Measurements from ENCODE around the gene LRRC46. TPM values are rescaled to one million over a fixed set of nuclear protein-coding genes. Genes with fewer than 3 reads are reported as not detected.
A peak's percentile ranks its signal among the peaks of the same experiment; 100 is the strongest.

The LRRC46 gene
- total RNA-seq, 1 donor from 2014 or later: not detected

DNA sequence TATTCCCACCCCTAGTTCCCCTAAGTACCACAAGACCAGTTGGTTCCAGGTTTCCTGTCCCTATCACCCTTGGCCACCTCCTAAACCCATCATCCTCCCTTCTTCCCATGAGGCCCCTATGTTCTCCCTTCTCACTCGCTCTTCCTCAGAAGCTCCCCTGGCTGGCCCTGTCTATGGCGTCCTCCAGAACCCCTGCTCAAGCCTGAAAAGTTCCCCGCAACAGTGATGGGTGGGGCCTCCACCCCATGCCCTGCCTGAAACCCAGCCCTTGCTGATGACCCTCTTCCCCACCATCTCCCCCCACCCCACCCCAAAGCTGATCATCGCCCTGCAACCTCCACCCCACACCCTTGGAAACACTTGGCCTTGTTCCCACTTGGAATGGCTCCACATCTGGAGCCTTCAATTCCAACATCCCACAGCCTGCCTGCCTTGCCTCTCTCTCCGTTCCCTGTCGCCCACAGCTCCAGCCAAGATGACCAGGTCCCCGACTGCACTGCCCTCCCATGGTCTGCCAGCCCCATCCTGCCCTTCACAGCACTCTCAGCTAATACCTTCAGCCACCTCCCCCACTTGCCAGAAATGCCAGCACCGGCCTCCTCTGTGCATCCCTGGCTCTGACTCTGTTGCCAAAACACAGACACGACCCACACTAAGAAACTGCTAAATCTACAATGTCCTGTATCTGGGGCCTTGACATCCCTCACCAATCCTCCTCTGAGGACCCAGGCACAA is 20.4 kb upstream of the LRRC46 start:
- FAIRE-seq (no peak), DNase-seq (ENCODE audit: low read depth) (no peak)
- Histone ChIP-seq H3K4me3 (ENCODE audit: low read depth, low read length) (no peak overlapping the region), H3K36me3 (ENCODE audit: control insufficient read depth, insufficient read depth, low read length) (peaks cover 22% of the 10 kb centered on the region), H3K27me3 (ENCODE audit: control insufficient read depth, insufficient read depth, low read length) (no peaks in the 10 kb centered on the region)
- TF ChIP-seq, protein P1, sequence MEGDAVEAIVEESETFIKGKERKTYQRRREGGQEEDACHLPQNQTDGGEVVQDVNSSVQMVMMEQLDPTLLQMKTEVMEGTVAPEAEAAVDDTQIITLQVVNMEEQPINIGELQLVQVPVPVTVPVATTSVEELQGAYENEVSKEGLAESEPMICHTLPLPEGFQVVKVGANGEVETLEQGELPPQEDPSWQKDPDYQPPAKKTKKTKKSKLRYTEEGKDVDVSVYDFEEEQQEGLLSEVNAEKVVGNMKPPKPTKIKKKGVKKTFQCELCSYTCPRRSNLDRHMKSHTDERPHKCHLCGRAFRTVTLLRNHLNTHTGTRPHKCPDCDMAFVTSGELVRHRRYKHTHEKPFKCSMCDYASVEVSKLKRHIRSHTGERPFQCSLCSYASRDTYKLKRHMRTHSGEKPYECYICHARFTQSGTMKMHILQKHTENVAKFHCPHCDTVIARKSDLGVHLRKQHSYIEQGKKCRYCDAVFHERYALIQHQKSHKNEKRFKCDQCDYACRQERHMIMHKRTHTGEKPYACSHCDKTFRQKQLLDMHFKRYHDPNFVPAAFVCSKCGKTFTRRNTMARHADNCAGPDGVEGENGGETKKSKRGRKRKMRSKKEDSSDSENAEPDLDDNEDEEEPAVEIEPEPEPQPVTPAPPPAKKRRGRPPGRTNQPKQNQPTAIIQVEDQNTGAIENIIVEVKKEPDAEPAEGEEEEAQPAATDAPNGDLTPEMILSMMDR (IDR thresholded peaks at IDR 0.05; ENCODE audit: insufficient read depth, low read length, severe bottlenecking): no peak

DNA sequence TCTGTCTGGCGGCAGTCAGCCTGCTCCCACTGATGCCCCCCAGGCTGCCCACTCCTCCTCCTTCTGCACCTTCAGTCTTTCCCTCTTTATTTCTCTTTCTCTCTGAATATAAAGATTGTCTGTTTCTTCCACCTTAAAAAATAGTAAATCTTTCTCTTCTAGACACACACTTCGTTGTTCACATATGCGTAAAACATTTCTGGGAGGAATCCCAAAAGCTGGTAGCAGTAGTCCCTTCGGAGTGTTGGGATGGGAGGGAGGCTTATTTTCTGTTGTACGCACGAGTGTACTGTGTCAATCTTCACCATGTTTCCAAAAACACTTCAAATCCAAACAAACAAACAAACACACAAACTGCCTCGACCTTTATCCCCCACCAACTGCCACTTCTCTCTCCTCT is 19.8 kb upstream of the LRRC46 start:
- DNase-seq (ENCODE audit: low read depth) (no peak), FAIRE-seq (no peak)
- TF ChIP-seq, protein P1 (IDR thresholded peaks at IDR 0.05; ENCODE audit: insufficient read depth, low read length, severe bottlenecking): no peak
- H3K4me3 ChIP-seq (ENCODE audit: low read depth, low read length): no peak overlapping the region
- H3K36me3 ChIP-seq (ENCODE audit: control insufficient read depth, insufficient read depth, low read length): peaks cover 23% of the 10 kb centered on the region
- no peaks in the 10 kb centered on the region for H3K27me3 ChIP-seq (ENCODE audit: control insufficient read depth, insufficient read depth, low read length)

DNA sequence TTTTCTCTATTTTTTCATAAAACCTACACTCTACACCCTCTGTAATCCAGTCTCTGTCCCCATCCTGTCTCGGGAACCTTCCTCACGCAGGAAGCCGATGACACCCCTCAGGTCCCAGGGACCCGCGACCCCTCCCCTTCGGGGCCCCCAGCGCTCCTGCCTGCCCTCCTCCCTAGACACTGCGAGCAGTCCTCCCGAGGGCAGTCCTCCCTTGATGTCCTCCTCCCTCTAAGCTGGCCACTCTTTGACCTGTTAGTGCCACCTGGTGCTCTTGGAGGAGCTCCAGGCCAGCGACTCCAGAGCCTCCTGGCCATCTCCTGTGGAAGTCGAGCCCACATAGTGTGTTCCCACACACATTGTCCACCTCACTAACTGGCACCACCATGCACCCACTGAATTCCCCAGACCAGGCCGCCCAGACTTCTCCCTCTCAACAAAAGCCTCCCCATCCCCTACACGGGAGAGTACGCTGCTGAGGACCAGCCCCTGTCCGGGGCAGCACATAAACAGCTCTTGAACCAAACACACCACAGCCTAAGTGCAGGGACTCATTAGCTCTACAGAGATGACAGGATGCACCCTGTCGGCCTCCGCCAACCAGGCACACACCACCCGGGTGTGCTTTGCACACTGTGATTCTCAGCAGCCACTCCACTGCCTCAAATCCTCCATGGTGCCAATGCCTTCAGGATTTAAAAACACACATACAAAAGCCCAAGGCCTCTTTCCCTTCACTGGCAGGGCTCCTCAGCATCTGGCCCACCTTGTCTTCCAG is 19.1 kb upstream of the LRRC46 start:
- Histone ChIP-seq H3K27me3 (ENCODE audit: control insufficient read depth, insufficient read depth, low read length) (no peaks in the 10 kb centered on the region), H3K36me3 (ENCODE audit: control insufficient read depth, insufficient read depth, low read length) (peaks cover 19% of the 10 kb centered on the region), H3K4me3 (ENCODE audit: low read depth, low read length) (no peak overlapping the region)
- TF ChIP-seq, protein P1 (IDR thresholded peaks at IDR 0.05; ENCODE audit: insufficient read depth, low read length, severe bottlenecking): no peak
- FAIRE-seq (peak; percentile 13), DNase-seq (ENCODE audit: low read depth) (no peak)

DNA sequence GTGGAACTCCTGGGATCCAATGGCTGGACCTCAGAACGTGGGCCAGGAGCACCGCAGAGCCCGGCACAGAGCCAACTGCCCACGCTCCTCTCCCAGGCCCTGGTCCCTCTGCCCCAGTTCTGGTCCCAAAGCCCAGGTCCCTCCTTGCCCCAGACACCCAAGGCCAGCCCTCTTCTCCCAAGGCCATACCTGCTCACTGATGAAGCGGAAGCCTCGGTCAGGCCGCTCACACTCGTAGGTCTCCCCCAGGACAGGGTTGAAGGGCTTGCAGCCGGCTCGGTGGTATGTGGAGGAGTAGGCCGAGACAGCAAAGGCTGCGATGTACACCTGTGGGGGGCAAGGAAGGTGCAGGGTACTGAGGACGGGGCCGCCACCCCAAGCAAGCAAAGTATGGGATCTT is 18.4 kb upstream of the LRRC46 start:
- TF ChIP-seq, protein P1 (IDR thresholded peaks at IDR 0.05; ENCODE audit: insufficient read depth, low read length, severe bottlenecking): no peak
- peaks cover 12% of the 10 kb centered on the region for H3K36me3 ChIP-seq (ENCODE audit: control insufficient read depth, insufficient read depth, low read length)
- no peak overlapping the region for H3K4me3 ChIP-seq (ENCODE audit: low read depth, low read length)
- no peaks in the 10 kb centered on the region for H3K27me3 ChIP-seq (ENCODE audit: control insufficient read depth, insufficient read depth, low read length)
- no peak for FAIRE-seq
- no peak for DNase-seq (ENCODE audit: low read depth)

DNA sequence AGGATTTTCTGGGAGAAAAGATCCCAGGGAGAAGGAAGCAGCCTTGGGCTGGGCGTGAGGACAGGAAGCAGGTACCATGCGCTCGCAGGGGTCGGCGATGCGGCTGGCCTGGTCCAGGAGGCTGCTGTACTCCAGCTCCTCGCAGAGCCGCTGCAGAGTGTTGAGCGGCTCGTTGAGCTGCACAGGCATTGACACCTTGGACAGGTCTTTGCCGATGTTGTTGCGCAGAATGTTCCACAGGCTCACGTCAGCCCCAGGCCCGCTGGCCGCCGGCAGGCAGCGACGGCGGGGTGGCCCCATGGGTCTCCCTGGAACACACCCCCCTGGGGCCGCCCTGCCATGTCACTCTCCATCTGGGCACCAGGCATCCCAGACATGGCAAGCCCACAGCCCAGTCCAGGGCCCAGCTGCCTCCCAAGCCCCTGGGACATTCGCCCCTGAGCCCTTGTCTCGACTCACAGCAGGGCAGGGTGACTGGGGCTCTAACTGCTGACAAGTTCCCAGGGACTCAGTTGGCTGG is 17.9 kb upstream of the LRRC46 start:
- no peak for DNase-seq (ENCODE audit: low read depth)
- TF ChIP-seq, protein P1 (IDR thresholded peaks at IDR 0.05; ENCODE audit: insufficient read depth, low read length, severe bottlenecking): no peak
- no peak for FAIRE-seq
- H3K36me3 ChIP-seq (ENCODE audit: control insufficient read depth, insufficient read depth, low read length): peaks cover 15% of the 10 kb centered on the region
- H3K4me3 ChIP-seq (ENCODE audit: low read depth, low read length): no peak overlapping the region
- no peaks in the 10 kb centered on the region for H3K27me3 ChIP-seq (ENCODE audit: control insufficient read depth, insufficient read depth, low read length)

Measured in bronchial epithelial cell (primary cell).